MM.1S (cell line): Measurements from ENCODE around the gene CCR6.

Source experiments
- DNase-seq: peaks from one replicate; pipeline ENCODE4 v3.0.0-alpha.2; 2015
- H2AFZ ChIP-seq: fragments of 300-600 bp; sonication (generic); 2 replicates; pipeline ENCODE4 v1.6.0; 2016; ENCODE audit warnings: antibody characterized with exemption, low read length
- H3F3A ChIP-seq: fragments of 300-600 bp; sonication (generic); 2 replicates; pipeline ENCODE4 v1.6.1; 2016; ENCODE audit warnings: mild to moderate bottlenecking, antibody characterized with exemption, low read length, moderate library complexity, mixed read lengths; ENCODE audit not compliant: insufficient read depth
- H3K27ac ChIP-seq: fragments of 300-600 bp; sonication (generic); 2 replicates; pipeline ENCODE4 v1.5.1; 2016; ENCODE audit warnings: mild to moderate bottlenecking, low read length
- H3K27me3 ChIP-seq: fragments of 300-600 bp; sonication (generic); replicated peaks from 2 replicates; pipeline ENCODE4 v1.6.0; 2016; ENCODE audit warnings: low read length; ENCODE audit not compliant: insufficient read depth
- H3K36me3 ChIP-seq: fragments of 300-600 bp; sonication (generic); replicated peaks from 2 replicates; pipeline ENCODE4 v1.6.1; 2016; ENCODE audit warnings: mild to moderate bottlenecking, low read length, mixed read lengths; ENCODE audit not compliant: insufficient read depth
- H3K4me1 ChIP-seq: fragments of 300-600 bp; sonication (generic); 2 replicates; pipeline ENCODE4 v1.6.1; 2016; ENCODE audit warnings: low read length, mixed read lengths
- H3K4me2 ChIP-seq: fragments of 300-600 bp; sonication (generic); 2 replicates; pipeline ENCODE4 v1.6.0; 2016; ENCODE audit warnings: low read depth, low read length
- H3K4me3 ChIP-seq: fragments of 300-600 bp; sonication (generic); 2 replicates; pipeline ENCODE4 v1.5.1; 2016; ENCODE audit warnings: low read length, mixed read lengths
- H3K79me2 ChIP-seq: fragments of 300-600 bp; sonication (generic); 2 replicates; pipeline ENCODE4 v1.6.1; 2016; ENCODE audit warnings: mixed run types, low read length, mixed read lengths
- H3K9ac ChIP-seq: fragments of 300-600 bp; sonication (generic); 2 replicates; pipeline ENCODE4 v1.6.1; 2016; ENCODE audit warnings: low read length, mixed read lengths
- H3K9me2 ChIP-seq: fragments of 300-600 bp; sonication (generic); replicated peaks from 2 replicates; pipeline ENCODE4 v1.6.1; 2016; ENCODE audit warnings: mild to moderate bottlenecking, low read length, mixed read lengths; ENCODE audit not compliant: insufficient read depth
- H3K9me3 ChIP-seq: fragments of 300-600 bp; sonication (generic); replicated peaks from 2 replicates; pipeline ENCODE4 v1.6.1; 2016; ENCODE audit warnings: mild to moderate bottlenecking, low read length, mixed read lengths; ENCODE audit not compliant: insufficient read depth
- H4K20me1 ChIP-seq: fragments of 300-600 bp; sonication (generic); 2 replicates; pipeline ENCODE4 v1.6.1; 2016; ENCODE audit warnings: mild to moderate bottlenecking, low read length, moderate library complexity, mixed read lengths; ENCODE audit not compliant: insufficient read depth
- EZH2 ChIP-seq: fragments of 300-600 bp; sonication (generic); optimal IDR thresholded peaks from 2 replicates; pipeline ENCODE3; 2017; ENCODE audit warnings: low read depth, mild to moderate bottlenecking, antibody characterized with exemption, low read length, mixed read lengths
- EZH2phosphoT487 ChIP-seq: fragments of 300-600 bp; sonication (generic); IDR thresholded peaks from 2 replicates; pipeline ENCODE4 v1.6.1; 2018; ENCODE audit warnings: antibody characterized with exemption, low read length
- TF ChIP-seq, protein P1 (sequence below): fragments of 300-600 bp; sonication (generic); IDR thresholded peaks from 2 replicates; pipeline ENCODE4 v1.5.1; 2016; ENCODE audit warnings: antibody characterized with exemption, low read length, mixed read lengths

CCR6 gene

DNA sequence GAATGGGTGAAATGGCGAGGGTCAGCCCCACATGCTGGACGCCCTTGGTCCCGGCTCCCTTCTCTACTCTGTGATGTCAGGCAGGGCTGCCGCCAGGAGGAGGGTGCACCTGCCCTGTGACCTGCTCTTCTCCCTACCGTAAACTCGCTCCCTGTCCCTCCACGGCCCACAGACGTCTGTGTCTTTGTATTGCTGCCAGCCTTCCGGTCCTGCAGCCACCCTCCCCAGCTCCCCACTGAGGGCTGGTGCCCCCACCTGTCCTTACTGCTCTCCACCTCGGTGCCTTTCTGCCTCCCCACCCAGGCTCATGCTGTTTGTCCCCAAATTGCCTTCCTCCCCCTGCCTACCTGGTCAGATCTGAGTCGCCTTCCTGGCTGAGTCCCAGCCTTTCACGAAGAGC is 4.1 kb upstream of the CCR6 start:
- no peak overlapping the region for H3K4me3 ChIP-seq
- H2AFZ ChIP-seq: no peak overlapping the region
- TF ChIP-seq EZH2 (no peak), EZH2phosphoT487 (no peak)
- TF ChIP-seq, protein P1, sequence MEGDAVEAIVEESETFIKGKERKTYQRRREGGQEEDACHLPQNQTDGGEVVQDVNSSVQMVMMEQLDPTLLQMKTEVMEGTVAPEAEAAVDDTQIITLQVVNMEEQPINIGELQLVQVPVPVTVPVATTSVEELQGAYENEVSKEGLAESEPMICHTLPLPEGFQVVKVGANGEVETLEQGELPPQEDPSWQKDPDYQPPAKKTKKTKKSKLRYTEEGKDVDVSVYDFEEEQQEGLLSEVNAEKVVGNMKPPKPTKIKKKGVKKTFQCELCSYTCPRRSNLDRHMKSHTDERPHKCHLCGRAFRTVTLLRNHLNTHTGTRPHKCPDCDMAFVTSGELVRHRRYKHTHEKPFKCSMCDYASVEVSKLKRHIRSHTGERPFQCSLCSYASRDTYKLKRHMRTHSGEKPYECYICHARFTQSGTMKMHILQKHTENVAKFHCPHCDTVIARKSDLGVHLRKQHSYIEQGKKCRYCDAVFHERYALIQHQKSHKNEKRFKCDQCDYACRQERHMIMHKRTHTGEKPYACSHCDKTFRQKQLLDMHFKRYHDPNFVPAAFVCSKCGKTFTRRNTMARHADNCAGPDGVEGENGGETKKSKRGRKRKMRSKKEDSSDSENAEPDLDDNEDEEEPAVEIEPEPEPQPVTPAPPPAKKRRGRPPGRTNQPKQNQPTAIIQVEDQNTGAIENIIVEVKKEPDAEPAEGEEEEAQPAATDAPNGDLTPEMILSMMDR: no peak
- H3K4me2 ChIP-seq: no peak overlapping the region
- H3K4me1 ChIP-seq: peaks cover 13% of the 10 kb centered on the region; the same call in 1 of the 2 replicates
- no peaks in the 10 kb centered on the region for H3K36me3 ChIP-seq
- no peaks in the 10 kb centered on the region for H4K20me1 ChIP-seq
- H3K9me3 ChIP-seq: no peaks in the 10 kb centered on the region
- H3K79me2 ChIP-seq: no peaks in the 10 kb centered on the region
- H3F3A ChIP-seq: no peaks in the 10 kb centered on the region
- DNase-seq: no peak
- no peaks in the 10 kb centered on the region for H3K9me2 ChIP-seq
- no peak overlapping the region for H3K9ac ChIP-seq
- no peaks in the 10 kb centered on the region for H3K27me3 ChIP-seq
- no peak overlapping the region for H3K27ac ChIP-seq

DNA sequence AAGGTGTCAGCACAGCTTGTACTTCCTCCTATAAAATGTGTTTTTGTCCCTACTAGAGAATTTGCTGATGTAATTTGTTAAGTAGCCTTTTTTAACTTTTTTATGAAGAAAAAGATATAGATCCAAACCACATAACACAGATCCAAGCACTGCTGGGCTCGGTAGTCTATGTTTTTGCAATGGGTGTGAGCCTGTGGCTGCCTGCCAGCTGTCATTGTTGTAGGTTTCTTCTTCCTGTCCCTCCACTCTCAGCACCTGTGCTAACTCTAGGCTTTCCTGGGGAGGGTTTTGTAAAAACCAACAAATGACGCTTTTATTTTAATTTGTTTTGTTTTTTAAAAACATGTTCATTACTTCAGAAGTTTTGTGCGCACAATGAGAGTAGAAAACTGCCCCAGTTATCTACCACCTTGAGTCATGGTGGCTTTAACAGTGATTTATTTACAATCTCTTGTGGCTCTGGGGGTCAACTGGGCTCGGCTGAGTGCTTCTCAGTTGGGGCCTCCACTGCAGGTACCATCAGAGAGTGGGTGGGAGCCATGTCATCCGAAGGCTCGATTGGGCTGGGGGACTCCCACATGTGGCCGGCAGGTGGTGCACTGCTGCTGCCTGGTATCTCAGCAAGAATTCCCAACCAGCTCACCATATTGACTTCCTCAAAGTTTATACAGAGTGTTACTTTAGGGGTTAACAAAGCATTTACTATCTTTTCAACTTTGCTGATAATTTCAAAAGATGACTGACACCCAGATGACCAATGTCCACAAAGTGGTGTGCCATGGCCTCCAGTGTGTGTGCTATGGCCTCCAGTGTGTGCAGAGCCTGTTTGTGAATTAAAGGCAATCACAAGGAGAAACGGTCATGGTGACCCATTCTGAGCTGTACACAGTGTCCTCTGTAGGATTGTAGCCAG is 3.0 kb upstream of the CCR6 start:
- Histone ChIP-seq H3K4me2 (no peak overlapping the region), H4K20me1 (no peaks in the 10 kb centered on the region), H3F3A (no peaks in the 10 kb centered on the region), H3K4me3 (no peak overlapping the region), H3K27me3 (no peaks in the 10 kb centered on the region), H3K9ac (no peak overlapping the region), H3K9me2 (no peaks in the 10 kb centered on the region), H3K36me3 (no peaks in the 10 kb centered on the region), H3K27ac (no peak overlapping the region; the same call in 1 of the 2 replicates), H2AFZ (no peak overlapping the region), H3K9me3 (no peaks in the 10 kb centered on the region), H3K4me1 (peaks cover 13% of the 10 kb centered on the region; the same call in 1 of the 2 replicates), H3K79me2 (no peaks in the 10 kb centered on the region)
- TF ChIP-seq, protein P1: peak; percentile 26
- no peak for TF ChIP-seq EZH2
- DNase-seq: peak; percentile 41

DNA sequence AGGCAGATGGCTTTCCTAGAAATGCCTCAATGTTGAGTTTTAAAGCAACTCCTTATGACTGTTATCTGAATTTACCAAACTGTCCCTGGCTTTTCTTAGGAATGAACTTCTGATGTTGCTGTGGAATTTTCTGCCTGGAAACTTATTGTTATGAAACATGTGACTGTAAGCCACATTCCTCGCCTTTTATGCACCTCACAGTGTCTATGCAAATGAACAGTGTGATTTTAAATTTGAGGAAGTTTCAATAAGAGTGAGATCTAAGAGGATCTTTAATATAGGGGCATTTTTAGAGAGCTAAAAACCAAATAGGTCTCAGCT is 2.4 kb upstream of the CCR6 start:
- Histone ChIP-seq H3K4me3 (no peak overlapping the region), H3K36me3 (no peaks in the 10 kb centered on the region), H3K27ac (no peak overlapping the region), H3K4me1 (peaks cover 13% of the 10 kb centered on the region; the same call in 1 of the 2 replicates), H3K79me2 (no peaks in the 10 kb centered on the region), H3K27me3 (no peaks in the 10 kb centered on the region), H2AFZ (no peak overlapping the region), H3K9me3 (no peaks in the 10 kb centered on the region), H3K9me2 (no peaks in the 10 kb centered on the region), H3K4me2 (no peak overlapping the region), H3K9ac (no peak overlapping the region), H4K20me1 (no peaks in the 10 kb centered on the region), H3F3A (no peaks in the 10 kb centered on the region)
- no peak for DNase-seq
- TF ChIP-seq, protein P1: no peak
- TF ChIP-seq EZH2phosphoT487: no peak
- TF ChIP-seq EZH2: no peak
